PC-3 (cell line): ENCODE results near the gene NFATC1.

Source experiments
- CTCF ChIP-seq: fragments of 300-600 bp; sonication (generic); conservative IDR thresholded peaks from 2 replicates; pipeline ENCODE4 v1.5.1; 2017; ENCODE audit warnings: antibody characterized with exemption, low read depth, mild to moderate bottlenecking, low read length
- EZH2 ChIP-seq: fragments of 300-600 bp; sonication (generic); IDR thresholded peaks from one replicate; pipeline ENCODE4 v1.6.1; 2017; ENCODE audit warnings: antibody characterized with exemption, mild to moderate bottlenecking, low read length; ENCODE audit not compliant: unreplicated experiment
- EZH2phosphoT487 ChIP-seq: fragments of 300-600 bp; sonication (generic); IDR thresholded peaks from 2 replicates; pipeline ENCODE4 v1.6.1; 2018; ENCODE audit warnings: mild to moderate bottlenecking, antibody characterized with exemption, low read length, borderline replicate concordance

GRCh38 chr18:79528316-79528695 lies 132.6 kb downstream of the NFATC1 start:
- TF ChIP-seq CTCF, result no peak
- TF ChIP-seq EZH2, result no peak
- TF ChIP-seq EZH2phosphoT487, result no peak
